ENCODE results near the gene B4GAT1. TPM values are rescaled to one million over a fixed set of nuclear protein-coding genes. Genes with fewer than 3 reads are reported as not detected.

B4GAT1 gene
- total and polyA plus RNA-seq, 10 of the 15 experiments (the other 5 are each of a cell fraction or from before 2014, with no cell fraction given) = 0.55 to 11.1 (median 4.3) TPM

DNA sequence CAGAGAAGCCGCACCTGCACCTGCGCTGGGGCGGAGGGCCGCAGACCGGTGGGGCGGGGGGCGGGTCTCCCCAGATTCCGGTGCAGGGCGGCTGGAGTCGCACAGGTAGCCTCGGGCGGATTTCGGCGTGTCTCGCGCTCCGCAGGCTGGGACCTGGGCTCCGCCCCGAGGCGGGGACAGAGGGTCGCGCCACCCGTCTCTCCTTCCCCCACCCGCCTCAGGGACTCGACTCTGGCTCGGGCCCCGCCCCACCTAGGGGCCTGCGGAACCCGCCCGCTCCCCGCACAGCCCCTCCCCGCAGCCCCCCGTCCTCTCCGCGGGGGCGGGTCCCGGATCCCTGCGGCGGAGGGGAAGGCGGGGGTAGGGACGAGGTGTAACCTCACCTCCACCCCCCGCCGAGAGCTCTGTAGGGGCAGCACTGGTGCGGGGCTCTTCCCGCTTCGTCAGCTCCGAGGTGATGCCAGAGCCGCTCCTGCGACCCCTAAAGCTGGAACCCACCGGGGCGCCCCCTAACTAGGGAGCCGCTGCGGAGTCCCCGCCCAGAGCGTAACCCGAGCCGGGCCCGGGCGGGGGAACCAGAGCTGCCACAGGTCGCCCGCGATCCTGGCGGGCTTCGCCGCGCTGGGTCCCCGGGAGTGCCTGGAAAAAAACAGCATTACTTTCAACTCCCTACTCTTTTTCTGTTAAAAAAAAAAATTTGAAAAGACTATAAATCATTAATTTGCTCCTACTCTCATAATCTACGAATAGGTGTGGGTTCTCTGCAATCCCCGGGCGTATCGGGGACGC is 24.4 kb upstream of the B4GAT1 start, which contains the start of gene SLC29A2 (continued):
- peak; percentile 30 for TF ChIP-seq MEF2B (IDR thresholded peaks at IDR 0.05; ENCODE audit: partially characterized antibody, poor library complexity, severe bottlenecking)
- 0 out of 2 replicates have a peak, but pooled peaks have one; percentile 41 for TF ChIP-seq DPF2 (IDR thresholded peaks at IDR 0.05)
- no peak for TF ChIP-seq HDGF (IDR thresholded peaks at IDR 0.05)
- TF ChIP-seq EGR1 (IDR thresholded peaks at IDR 0.05; ENCODE audit: borderline replicate concordance in 1 of 2, low read depth in 2 of 2, low read length in 2 of 2) = peak in 1 of 2 experiments; percentile 75; a peak in 2 of 3 replicates
- TF ChIP-seq LARP7 (IDR thresholded peaks at IDR 0.05) = peak; percentile 28; the same call in 1 of the 2 replicates
- peak in 1 of 2 experiments; percentile 13; a peak in 3 of 4 replicates for TF ChIP-seq IKZF2 (IDR thresholded peaks at IDR 0.05)
- no peak for TF ChIP-seq NR2C2 (IDR thresholded peaks at IDR 0.05; ENCODE audit: borderline replicate concordance, control insufficient read depth, insufficient read length, low read depth)
- no peak for TF ChIP-seq RAD51 (IDR thresholded peaks at IDR 0.05)

- Histone ChIP-seq H3K36me3 (ENCODE audit: control insufficient read depth in 2 of 2, insufficient read depth in 2 of 2, low read length in 1 of 2) (no peaks in the 10 kb centered on the region; a peak in 2 of 4 replicates), H3K9me3 (replicated peaks; ENCODE audit: control insufficient read depth, insufficient read depth, low read length) (no peaks in the 10 kb centered on the region), H2AFZ (ENCODE audit: control insufficient read depth, low read depth, low read length) (no peak overlapping the region), H3K4me3 (no peak overlapping the region), H4K20me1 (ENCODE audit: control insufficient read depth, insufficient read depth) (no peaks in the 10 kb centered on the region), H3K27me3 (replicated peaks in 1 of 2; ENCODE audit: control insufficient read depth in 2 of 2, insufficient read depth in 2 of 2, low read length in 1 of 2) (no peaks in the 10 kb centered on the region; a peak in 1 of 4 replicates), H3K27ac (ENCODE audit: control insufficient read depth, insufficient read depth) (no peak overlapping the region), H3K4me1 (ENCODE audit: control insufficient read depth, insufficient read depth, low read length) (peaks cover 4% of the 10 kb centered on the region; the same call in 1 of the 2 replicates), H3K9ac (ENCODE audit: control insufficient read depth, insufficient read depth, low read length) (no peak overlapping the region), H3K79me2 (ENCODE audit: control insufficient read depth, insufficient read depth, low read length) (no peaks in the 10 kb centered on the region; the same call in none of the 2 replicates), H3K4me2 (ENCODE audit: control insufficient read depth, insufficient read depth) (0 out of 2 replicates have a peak overlapping the region, but pooled peaks have one; percentile 7)
- in situ Hi-C loops (cut with MboI) (no loop called here), intact Hi-C loops (cut with micrococcal nuclease; ENCODE audit: unreplicated experiment) (no loop called here)
- DNase-seq (ENCODE audit: low read depth, low spot score) (no peak), ATAC-seq (no peak), FAIRE-seq (no peak)
- CTCF ChIA-PET = interaction anchor here (1.1 to 3.4 kb wide), 3 partner anchors 17 to 80 kb away, joined by 6 to 18 read pairs (median 8); partner anchors contain the start of gene YIF1A
- 83% methylated on average over 22 of the region's 25 CpGs for WGBS (ENCODE audit: insufficient coverage, insufficient replicate concordance, low lambda C conversion rate, missing lambda C conversion rate)
- no TSS peak for BruUV-seq (replicated peaks)
- POLR2A ChIA-PET = interaction anchor here (0.6 kb wide), 1 partner anchor 140 kb away, joined by 5 read pairs; no protein-coding TSS in a partner anchor
- SMC1A ChIA-PET (ENCODE audit: uncharacterized antibody, unreplicated experiment) = interaction anchor here (0.6 kb wide), 1 partner anchor 17 kb away, joined by 3 read pairs; no protein-coding TSS in a partner anchor
- RAD21 ChIA-PET (ENCODE audit: unreplicated experiment) = interaction anchor here (3.2 to 3.9 kb wide), 2 partner anchors 17 to 57 kb away, joined by 18 to 21 read pairs; no protein-coding TSS in a partner anchor
- no peak for TF ChIP-seq MEF2A (IDR thresholded peaks at IDR 0.05; ENCODE audit: insufficient read depth, low read depth, low read length)
- no peak for TF ChIP-seq YBX1 (IDR thresholded peaks at IDR 0.05)
- TF ChIP-seq IRF5 (IDR thresholded peaks at IDR 0.05; ENCODE audit: borderline replicate concordance) = no peak
- no peak for TF ChIP-seq MTA2 (IDR thresholded peaks at IDR 0.05; ENCODE audit: low read depth)
- TF ChIP-seq EED (IDR thresholded peaks at IDR 0.05; ENCODE audit: low read depth) = no peak
- no peak for TF ChIP-seq ZZZ3 (IDR thresholded peaks at IDR 0.05; ENCODE audit: control insufficient read depth, insufficient read length, low read depth)
- no peak for TF ChIP-seq SPI1 (IDR thresholded peaks at IDR 0.05; ENCODE audit: borderline replicate concordance, insufficient read depth, low read depth, low read length)
- TF ChIP-seq MYB (IDR thresholded peaks at IDR 0.05; ENCODE audit: borderline replicate concordance, low read depth, low read length) = no peak
- TF ChIP-seq, protein P1, sequence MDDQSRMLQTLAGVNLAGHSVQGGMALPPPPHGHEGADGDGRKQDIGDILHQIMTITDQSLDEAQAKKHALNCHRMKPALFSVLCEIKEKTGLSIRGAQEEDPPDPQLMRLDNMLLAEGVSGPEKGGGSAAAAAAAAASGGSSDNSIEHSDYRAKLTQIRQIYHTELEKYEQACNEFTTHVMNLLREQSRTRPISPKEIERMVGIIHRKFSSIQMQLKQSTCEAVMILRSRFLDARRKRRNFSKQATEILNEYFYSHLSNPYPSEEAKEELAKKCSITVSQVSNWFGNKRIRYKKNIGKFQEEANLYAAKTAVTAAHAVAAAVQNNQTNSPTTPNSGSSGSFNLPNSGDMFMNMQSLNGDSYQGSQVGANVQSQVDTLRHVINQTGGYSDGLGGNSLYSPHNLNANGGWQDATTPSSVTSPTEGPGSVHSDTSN (IDR thresholded peaks at IDR 0.05; ENCODE audit: insufficient replicate concordance, low read depth, low read length) = no peak
These were observed 21.9 kb upstream of the B4GAT1 start for GRCh38 chr11:66369073-66369894.
